Neural cell (in vitro differentiated cells): ENCODE data around the gene DPYSL4. TPM values are rescaled to one million over a fixed set of nuclear protein-coding genes. Genes with fewer than 3 reads are reported as not detected.

ENCODE experiments used
- H2AFZ ChIP-seq: fragments of 200-600, 300-800 bp; sonication (generic), shearing (Covaris generic); 2 replicates; pipeline ENCODE4 v1.6.0; 2014; ENCODE audit warnings: low read depth, mild to moderate bottlenecking, antibody characterized with exemption, low read length, moderate library complexity
- H3F3A ChIP-seq: fragments of 200-600 bp; shearing (Covaris generic); 2 replicates; pipeline ENCODE4 v1.6.1; 2016; ENCODE audit warnings: mild to moderate bottlenecking, moderate library complexity, mixed read lengths, antibody characterized with exemption, low read length; ENCODE audit not compliant: insufficient read depth, poor library complexity, severe bottlenecking
- H3K27ac ChIP-seq: fragments of 200-600, 300-800 bp; sonication (generic), shearing (Covaris generic); 2 replicates; pipeline ENCODE4 v1.5.1; 2014; ENCODE audit warnings: mild to moderate bottlenecking, low read length, moderate library complexity
- H3K27me3 ChIP-seq: fragments of 300-800, 200-600 bp; sonication (generic), shearing (Covaris generic); 2 replicates; pipeline ENCODE4 v1.6.0; 2014; ENCODE audit warnings: mild to moderate bottlenecking, low read depth, low read length, moderate library complexity; ENCODE audit not compliant: insufficient read depth
- H3K36me3 ChIP-seq: fragments of 300-800, 200-600 bp; sonication (generic), shearing (Covaris generic); 2 replicates; pipeline ENCODE4 v1.5.1; 2014; ENCODE audit warnings: mild to moderate bottlenecking, antibody characterized with exemption, low read length, moderate library complexity; ENCODE audit not compliant: insufficient read depth
- H3K4me2 ChIP-seq: fragments of 300-800, 200-600 bp; sonication (generic), shearing (Covaris generic); 2 replicates; pipeline ENCODE4 v1.6.0; 2014; ENCODE audit warnings: mild to moderate bottlenecking, low read length
- H3K4me3 ChIP-seq: fragments of 300-800, 200-600 bp; sonication (generic), shearing (Covaris generic); 2 replicates; pipeline ENCODE4 v1.5.1; 2014; ENCODE audit warnings: mild to moderate bottlenecking, low read length, moderate library complexity
- H3K79me2 ChIP-seq: fragments of 200-600 bp; shearing (Covaris generic); replicated peaks from 2 replicates; pipeline ENCODE4 v1.6.0; 2014; ENCODE audit warnings: mild to moderate bottlenecking, low read length, moderate library complexity; ENCODE audit not compliant: insufficient read depth
- H3K9ac ChIP-seq: fragments of 300-800, 200-600 bp; sonication (generic), shearing (Covaris generic); 2 replicates; pipeline ENCODE4 v1.6.1; 2016; ENCODE audit warnings: mild to moderate bottlenecking, low read length, mixed read lengths
- H3K9me2 ChIP-seq: fragments of 200-600 bp; shearing (Covaris generic); 2 replicates; pipeline ENCODE4 v1.6.1; 2016; ENCODE audit warnings: mild to moderate bottlenecking, low read length, mixed read lengths; ENCODE audit not compliant: insufficient read depth
- H3K9me3 ChIP-seq: fragments of 200-600, 300-800 bp; sonication (generic), shearing (Covaris generic); 2 replicates; pipeline ENCODE4 v1.6.1; 2016; ENCODE audit warnings: mild to moderate bottlenecking, mixed run types, low read length, moderate library complexity, mixed read lengths
- H4K20me1 ChIP-seq: fragments of 200-600 bp; shearing (Covaris generic); 2 replicates; pipeline ENCODE4 v1.6.1; 2016; ENCODE audit warnings: mild to moderate bottlenecking, mixed run types; ENCODE audit not compliant: insufficient read depth
- EP300 ChIP-seq: fragments of 450-650 bp; conservative IDR thresholded peaks from 2 replicates; pipeline ENCODE4 v1.6.1; 2014; ENCODE audit warnings: antibody characterized with exemption, mild to moderate bottlenecking, moderate library complexity; ENCODE audit not compliant: poor library complexity, severe bottlenecking
- EZH2 ChIP-seq: fragments of 200-600, 300-800 bp; shearing (Covaris generic), sonication (generic); IDR thresholded peaks from 2 replicates; pipeline ENCODE4 v1.6.1; 2014; ENCODE audit warnings: antibody characterized with exemption, low read length, borderline replicate concordance, mild to moderate bottlenecking; ENCODE audit not compliant: insufficient read depth, poor library complexity, severe bottlenecking
- MXI1 ChIP-seq: fragments of 450-650 bp; conservative IDR thresholded peaks from 2 replicates; pipeline ENCODE4 v1.6.1; 2014; ENCODE audit warnings: antibody characterized with exemption, mild to moderate bottlenecking; ENCODE audit not compliant: poor library complexity, severe bottlenecking
- POLR2AphosphoS5 ChIP-seq: IDR thresholded peaks from 2 replicates; pipeline ENCODE4 v1.6.1; 2012
- RAD21 ChIP-seq: fragments of 450-650 bp; conservative IDR thresholded peaks from 2 replicates; pipeline ENCODE4 v1.6.1; 2014; ENCODE audit warnings: antibody characterized with exemption, mild to moderate bottlenecking, moderate library complexity
- SMC3 ChIP-seq: fragments of 450-650 bp; conservative IDR thresholded peaks from 2 replicates; pipeline ENCODE4 v1.6.1; 2014; ENCODE audit warnings: antibody characterized with exemption, mild to moderate bottlenecking, moderate library complexity; ENCODE audit not compliant: poor library complexity
- TAF1 ChIP-seq: IDR thresholded peaks from 2 replicates; pipeline ENCODE4 v1.6.1; 2012; ENCODE audit warnings: low read depth
- polyA plus RNA-seq: library from polyadenylated mRNA; depleted of rRNA; stranded (reverse); fragments of >200 nt; gene quantifications from 2 replicates; pipeline ENCODE4 v1.2.3, GENCODE V29; 2014
- TF ChIP-seq, protein P1 (sequence below): IDR thresholded peaks from 2 replicates; pipeline ENCODE4 v1.6.1; 2012; ENCODE audit warnings: borderline replicate concordance
- TF ChIP-seq, protein P2 (sequence below): fragments of 450-650 bp; IDR thresholded peaks from 2 replicates; pipeline ENCODE4 v1.5.1; 2014; ENCODE audit warnings: antibody characterized with exemption, mild to moderate bottlenecking, moderate library complexity; ENCODE audit not compliant: poor library complexity, severe bottlenecking

Gene DPYSL4
- polyA plus RNA-seq, 1 donor from 2014 or later = 116 TPM

DNA sequence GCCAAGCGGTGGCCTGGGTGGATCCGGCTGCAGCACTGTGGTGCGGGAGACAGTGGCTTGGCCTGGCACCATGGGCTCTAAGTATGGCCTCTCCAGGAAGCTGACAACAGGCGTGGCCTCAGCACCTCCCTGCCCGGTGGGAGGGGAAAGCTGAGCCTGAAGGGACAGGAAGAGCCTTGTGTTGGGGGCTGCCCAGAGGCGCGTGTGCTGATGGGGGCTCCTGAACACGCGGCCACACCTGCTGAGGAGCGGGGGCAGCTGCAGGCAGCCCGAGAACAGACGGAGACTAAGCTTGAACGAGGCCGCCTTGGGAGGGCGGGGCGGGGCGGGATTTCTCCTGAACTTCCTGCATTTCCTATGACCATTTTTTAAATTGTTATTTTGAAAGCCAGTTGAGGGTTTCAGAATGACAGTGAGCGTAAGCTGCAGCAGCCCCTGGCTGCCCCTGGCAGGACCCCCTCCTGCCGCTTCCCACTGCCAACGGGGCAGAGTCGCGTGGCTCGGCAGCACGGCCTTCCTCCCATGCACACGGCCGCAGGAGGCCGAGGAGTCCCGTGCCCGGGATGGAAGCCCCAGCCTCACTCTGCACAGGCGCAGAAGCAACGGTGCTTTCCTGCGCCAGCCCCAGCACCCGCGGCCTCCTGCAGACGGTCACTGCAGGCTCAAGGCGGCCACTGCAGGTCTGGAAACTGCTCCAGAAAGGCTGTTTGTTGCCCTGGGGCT lies 43.2 kb downstream of the DPYSL4 start:
- Histone ChIP-seq H4K20me1 (no peaks in the 10 kb centered on the region), H3K4me3 (no peak overlapping the region), H3K27me3 (no peaks in the 10 kb centered on the region), H3K9ac (no peak overlapping the region), H3K9me2 (no peaks in the 10 kb centered on the region), H3K79me2 (no peaks in the 10 kb centered on the region), H2AFZ (no peak overlapping the region), H3K9me3 (no peaks in the 10 kb centered on the region), H3K27ac (no peak overlapping the region), H3K4me2 (no peak overlapping the region), H3F3A (no peaks in the 10 kb centered on the region), H3K36me3 (no peaks in the 10 kb centered on the region)
- TF ChIP-seq RAD21 (no peak), POLR2AphosphoS5 (no peak), TAF1 (no peak), EZH2 (no peak), SMC3 (no peak), EP300 (no peak), MXI1 (no peak)
- TF ChIP-seq, protein P1, sequence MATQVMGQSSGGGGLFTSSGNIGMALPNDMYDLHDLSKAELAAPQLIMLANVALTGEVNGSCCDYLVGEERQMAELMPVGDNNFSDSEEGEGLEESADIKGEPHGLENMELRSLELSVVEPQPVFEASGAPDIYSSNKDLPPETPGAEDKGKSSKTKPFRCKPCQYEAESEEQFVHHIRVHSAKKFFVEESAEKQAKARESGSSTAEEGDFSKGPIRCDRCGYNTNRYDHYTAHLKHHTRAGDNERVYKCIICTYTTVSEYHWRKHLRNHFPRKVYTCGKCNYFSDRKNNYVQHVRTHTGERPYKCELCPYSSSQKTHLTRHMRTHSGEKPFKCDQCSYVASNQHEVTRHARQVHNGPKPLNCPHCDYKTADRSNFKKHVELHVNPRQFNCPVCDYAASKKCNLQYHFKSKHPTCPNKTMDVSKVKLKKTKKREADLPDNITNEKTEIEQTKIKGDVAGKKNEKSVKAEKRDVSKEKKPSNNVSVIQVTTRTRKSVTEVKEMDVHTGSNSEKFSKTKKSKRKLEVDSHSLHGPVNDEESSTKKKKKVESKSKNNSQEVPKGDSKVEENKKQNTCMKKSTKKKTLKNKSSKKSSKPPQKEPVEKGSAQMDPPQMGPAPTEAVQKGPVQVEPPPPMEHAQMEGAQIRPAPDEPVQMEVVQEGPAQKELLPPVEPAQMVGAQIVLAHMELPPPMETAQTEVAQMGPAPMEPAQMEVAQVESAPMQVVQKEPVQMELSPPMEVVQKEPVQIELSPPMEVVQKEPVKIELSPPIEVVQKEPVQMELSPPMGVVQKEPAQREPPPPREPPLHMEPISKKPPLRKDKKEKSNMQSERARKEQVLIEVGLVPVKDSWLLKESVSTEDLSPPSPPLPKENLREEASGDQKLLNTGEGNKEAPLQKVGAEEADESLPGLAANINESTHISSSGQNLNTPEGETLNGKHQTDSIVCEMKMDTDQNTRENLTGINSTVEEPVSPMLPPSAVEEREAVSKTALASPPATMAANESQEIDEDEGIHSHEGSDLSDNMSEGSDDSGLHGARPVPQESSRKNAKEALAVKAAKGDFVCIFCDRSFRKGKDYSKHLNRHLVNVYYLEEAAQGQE = no peak
- TF ChIP-seq, protein P2, sequence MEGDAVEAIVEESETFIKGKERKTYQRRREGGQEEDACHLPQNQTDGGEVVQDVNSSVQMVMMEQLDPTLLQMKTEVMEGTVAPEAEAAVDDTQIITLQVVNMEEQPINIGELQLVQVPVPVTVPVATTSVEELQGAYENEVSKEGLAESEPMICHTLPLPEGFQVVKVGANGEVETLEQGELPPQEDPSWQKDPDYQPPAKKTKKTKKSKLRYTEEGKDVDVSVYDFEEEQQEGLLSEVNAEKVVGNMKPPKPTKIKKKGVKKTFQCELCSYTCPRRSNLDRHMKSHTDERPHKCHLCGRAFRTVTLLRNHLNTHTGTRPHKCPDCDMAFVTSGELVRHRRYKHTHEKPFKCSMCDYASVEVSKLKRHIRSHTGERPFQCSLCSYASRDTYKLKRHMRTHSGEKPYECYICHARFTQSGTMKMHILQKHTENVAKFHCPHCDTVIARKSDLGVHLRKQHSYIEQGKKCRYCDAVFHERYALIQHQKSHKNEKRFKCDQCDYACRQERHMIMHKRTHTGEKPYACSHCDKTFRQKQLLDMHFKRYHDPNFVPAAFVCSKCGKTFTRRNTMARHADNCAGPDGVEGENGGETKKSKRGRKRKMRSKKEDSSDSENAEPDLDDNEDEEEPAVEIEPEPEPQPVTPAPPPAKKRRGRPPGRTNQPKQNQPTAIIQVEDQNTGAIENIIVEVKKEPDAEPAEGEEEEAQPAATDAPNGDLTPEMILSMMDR = no peak

DNA sequence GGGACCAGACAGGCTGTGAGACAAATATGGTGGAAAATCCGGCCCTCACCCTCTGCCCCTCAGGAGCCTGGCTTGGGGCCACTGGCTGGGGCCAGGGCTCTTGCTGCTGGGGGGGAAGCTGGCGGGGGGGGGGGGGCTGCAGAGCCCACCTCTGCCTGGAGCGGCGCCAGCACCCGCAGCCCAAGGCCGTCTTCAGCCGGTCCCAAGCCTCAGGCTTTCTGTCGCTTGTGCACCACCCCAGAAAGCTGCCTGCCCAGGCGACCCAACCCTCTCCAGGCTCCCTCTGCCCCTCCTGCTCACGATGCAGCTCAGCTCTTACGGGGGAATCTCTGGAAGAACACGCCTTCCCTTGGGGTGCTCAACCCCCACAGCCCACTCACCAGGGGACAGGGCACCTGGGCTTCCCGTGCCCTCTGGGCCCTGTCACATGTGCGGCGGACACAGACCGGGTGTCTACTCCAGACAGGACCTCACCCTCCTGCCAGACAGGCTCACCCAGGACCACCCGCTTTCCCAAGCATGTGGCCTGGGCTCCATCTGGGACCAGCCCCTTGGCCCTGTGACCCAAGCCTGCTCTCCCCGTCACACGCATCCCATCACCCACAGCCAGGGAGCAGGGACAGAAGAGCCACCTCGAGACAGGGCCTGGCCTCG lies 43.9 kb downstream of the DPYSL4 start:
- Histone ChIP-seq H3K27me3 (no peaks in the 10 kb centered on the region), H3K36me3 (no peaks in the 10 kb centered on the region), H3K9me3 (no peaks in the 10 kb centered on the region), H4K20me1 (no peaks in the 10 kb centered on the region), H3F3A (no peaks in the 10 kb centered on the region), H3K4me3 (no peak overlapping the region), H2AFZ (no peak overlapping the region), H3K9ac (no peak overlapping the region), H3K79me2 (no peaks in the 10 kb centered on the region), H3K27ac (no peak overlapping the region), H3K9me2 (no peaks in the 10 kb centered on the region), H3K4me2 (no peak overlapping the region)
- TF ChIP-seq RAD21 (no peak), SMC3 (no peak), EP300 (no peak), EZH2 (no peak), MXI1 (no peak), POLR2AphosphoS5 (no peak), TAF1 (no peak)
- TF ChIP-seq, protein P1 = no peak
- TF ChIP-seq, protein P2 = no peak
